Kidney epithelial cell (primary cell): ENCODE results near the gene UNC93A. TPM values are rescaled to one million over a fixed set of nuclear protein-coding genes. Genes with fewer than 3 reads are reported as not detected.

Source experiments
- DNase-seq: peaks from one replicate; pipeline ENCODE4 v3.0.0-alpha.2; 2010; ENCODE audit warnings: low read depth
- H3K27me3 ChIP-seq: 2 replicates; pipeline ENCODE4 v1.6.0; 2011; ENCODE audit warnings: low read length; ENCODE audit not compliant: control insufficient read depth, insufficient read depth
- H3K36me3 ChIP-seq: 2 replicates; pipeline ENCODE4 v1.5.1; 2011; ENCODE audit warnings: low read length; ENCODE audit not compliant: control insufficient read depth, insufficient read depth
- H3K4me3 ChIP-seq: 2 replicates; pipeline ENCODE4 v1.5.1; 2011; ENCODE audit warnings: low read depth, mild to moderate bottlenecking, control low read depth, low read length
- CTCF ChIP-seq: IDR thresholded peaks from 2 replicates; pipeline ENCODE4 v1.5.1; 2011; ENCODE audit warnings: mild to moderate bottlenecking, moderate library complexity, low read length, control low read depth, inconsistent platforms; ENCODE audit not compliant: insufficient read depth, poor library complexity, severe bottlenecking
- total RNA-seq: library from RNA; depleted of rRNA; stranded (reverse); fragments of >200 nt; gene quantifications from 2 replicates; pipeline ENCODE4 v1.2.3, GENCODE V29; 2015

The UNC93A gene
- total RNA-seq, 1 donor from 2014 or later, result not detected

GRCh38 chr6:167298127-167298526 lies 7.0 kb downstream of the UNC93A start:
- no peak for DNase-seq
- Histone ChIP-seq H3K4me3 (no peak overlapping the region), H3K27me3 (peaks cover 3% of the 10 kb centered on the region), H3K36me3 (no peaks in the 10 kb centered on the region)
- TF ChIP-seq CTCF, result no peak

- H3K36me3 ChIP-seq, result no peaks in the 10 kb centered on the region
- H3K4me3 ChIP-seq, result no peak overlapping the region
- TF ChIP-seq CTCF, result no peak
- DNase-seq, result no peak
- H3K27me3 ChIP-seq, result peaks cover 3% of the 10 kb centered on the region
These were observed 8.7 kb downstream of the UNC93A start for GRCh38 chr6:167299641-167300308.

- Histone ChIP-seq H3K27me3 (peaks cover 3% of the 10 kb centered on the region), H3K36me3 (no peaks in the 10 kb centered on the region), H3K4me3 (no peak overlapping the region)
- no peak for TF ChIP-seq CTCF
- no peak for DNase-seq
These were observed 10.0 kb downstream of the UNC93A start for GRCh38 chr6:167300902-167301777.

GRCh38 chr6:167302074-167302473 lies 11.0 kb downstream of the UNC93A start:
- no peak for TF ChIP-seq CTCF
- H3K4me3 ChIP-seq, result no peak overlapping the region
- peaks cover 3% of the 10 kb centered on the region for H3K27me3 ChIP-seq
- no peak for DNase-seq
- H3K36me3 ChIP-seq, result no peaks in the 10 kb centered on the region

- no peak overlapping the region for H3K4me3 ChIP-seq
- no peak for TF ChIP-seq CTCF
- H3K27me3 ChIP-seq, result peaks cover 3% of the 10 kb centered on the region
- H3K36me3 ChIP-seq, result no peaks in the 10 kb centered on the region
- no peak for DNase-seq
These were observed 11.7 kb downstream of the UNC93A start for GRCh38 chr6:167302796-167303195.
